Prostate gland (tissue), 2 donors: ENCODE data around the gene PAK1.

ENCODE experiments used
- POLR2A ChIP-seq: fragments of 450-650 bp; IDR thresholded peaks from one replicate; pipeline ENCODE4 v1.6.1; 2016; ENCODE audit warnings: antibody characterized with exemption, mild to moderate bottlenecking
- POLR2AphosphoS5 ChIP-seq: sonication (generic); formaldehyde crosslinking; IDR thresholded peaks from one replicate; pipeline ENCODE4 v1.6.1; 2017; ENCODE audit warnings: antibody characterized with exemption
- TF ChIP-seq, protein P1 (sequence below), 4 experiments: fragments of 200-600 bp in 2 of 4; fragments of 450-650 bp in 2 of 4; sonication (generic) in 2 of 4; IDR thresholded peaks; 1 replicate in 3 of 4; 2 replicates in 1 of 4; pipeline ENCODE4 v1.5.1; 2016 to 2019; ENCODE audit warnings: antibody characterized with exemption in 4 of 4, mild to moderate bottlenecking in 2 of 4, moderate library complexity in 2 of 4

DNA sequence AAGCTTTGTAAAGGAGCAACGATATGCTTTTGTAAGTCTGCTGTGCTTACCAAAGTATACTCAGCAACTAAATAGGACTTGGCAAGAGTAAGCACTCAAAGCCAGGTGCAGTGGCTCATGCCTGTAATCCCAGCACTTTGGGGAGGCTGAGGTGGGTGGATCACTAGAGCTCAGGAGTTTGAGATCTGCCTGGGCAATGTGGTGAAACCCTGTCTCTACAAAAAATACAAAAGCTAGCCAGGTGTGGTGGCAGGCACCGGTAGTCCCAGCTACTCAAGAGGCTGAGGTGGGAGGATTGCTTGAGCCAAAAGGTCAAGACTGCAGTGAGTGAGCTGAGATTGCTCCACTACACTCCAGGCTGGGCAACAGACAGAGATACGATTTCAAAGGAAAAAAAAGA lies 67.5 kb downstream of the PAK1 start:
- TF ChIP-seq POLR2A (no peak), POLR2AphosphoS5 (no peak)
- TF ChIP-seq, protein P1, sequence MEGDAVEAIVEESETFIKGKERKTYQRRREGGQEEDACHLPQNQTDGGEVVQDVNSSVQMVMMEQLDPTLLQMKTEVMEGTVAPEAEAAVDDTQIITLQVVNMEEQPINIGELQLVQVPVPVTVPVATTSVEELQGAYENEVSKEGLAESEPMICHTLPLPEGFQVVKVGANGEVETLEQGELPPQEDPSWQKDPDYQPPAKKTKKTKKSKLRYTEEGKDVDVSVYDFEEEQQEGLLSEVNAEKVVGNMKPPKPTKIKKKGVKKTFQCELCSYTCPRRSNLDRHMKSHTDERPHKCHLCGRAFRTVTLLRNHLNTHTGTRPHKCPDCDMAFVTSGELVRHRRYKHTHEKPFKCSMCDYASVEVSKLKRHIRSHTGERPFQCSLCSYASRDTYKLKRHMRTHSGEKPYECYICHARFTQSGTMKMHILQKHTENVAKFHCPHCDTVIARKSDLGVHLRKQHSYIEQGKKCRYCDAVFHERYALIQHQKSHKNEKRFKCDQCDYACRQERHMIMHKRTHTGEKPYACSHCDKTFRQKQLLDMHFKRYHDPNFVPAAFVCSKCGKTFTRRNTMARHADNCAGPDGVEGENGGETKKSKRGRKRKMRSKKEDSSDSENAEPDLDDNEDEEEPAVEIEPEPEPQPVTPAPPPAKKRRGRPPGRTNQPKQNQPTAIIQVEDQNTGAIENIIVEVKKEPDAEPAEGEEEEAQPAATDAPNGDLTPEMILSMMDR (IDR thresholded peaks at IDR 0.05): no peak
